ENCODE data around the gene MDK. TPM values are rescaled to one million over a fixed set of nuclear protein-coding genes. Genes with fewer than 3 reads are reported as not detected.
"Not testable (repeated sequence)": the region's sequence is repeated elsewhere in the genome, so short reads cannot be mapped to it uniquely, and the experiment has no call there.

The MDK gene
- total and polyA plus RNA-seq, 2 of the 13 experiments (the other 11 are each of a cell fraction or from before 2014, with no cell fraction given) = 312 to 407 TPM

- in situ Hi-C loops (cut with HindIII; ENCODE audit: extremely low pct_ligation_motif_present, low pct_unique_long_range_greater_than_20kb) = no loop called here
- ATAC-seq (no peak), DNase-seq (ENCODE audit: low spot score) (no peak), FAIRE-seq (no peak)
- ChIA-PET POLR2A (no interaction called here), CTCF (ENCODE audit: low intra/inter-chr PET ratio, low total read pairs) (no interaction called here)
- TF ChIP-seq ZBTB25 (CRISPR knock-in tag; IDR thresholded peaks at IDR 0.05) (no peak), PCBP1 (IDR thresholded peaks at IDR 0.05; ENCODE audit: borderline replicate concordance, low read depth, low read length) (no peak), SRF (IDR thresholded peaks at IDR 0.05; ENCODE audit: low read depth, low read length) (no peak), KLF11 (CRISPR knock-in tag; IDR thresholded peaks at IDR 0.05) (no peak), FOXP1 (IDR thresholded peaks at IDR 0.05) (no peak), FOXP1 (CRISPR knock-in tag; IDR thresholded peaks at IDR 0.05) (no peak), SMC3 (IDR thresholded peaks at IDR 0.05; ENCODE audit: low read length) (no peak), ZNF329 (CRISPR knock-in tag; IDR thresholded peaks at IDR 0.05; ENCODE audit: low read depth) (no peak), MAFG (CRISPR knock-in tag; IDR thresholded peaks at IDR 0.05) (no peak), ISX (CRISPR knock-in tag; conservative IDR thresholded peaks at IDR 0.05) (no peak), ZNF10 (CRISPR knock-in tag; IDR thresholded peaks at IDR 0.05; ENCODE audit: borderline replicate concordance, low read depth) (no peak), ZSCAN25 (CRISPR knock-in tag; IDR thresholded peaks at IDR 0.05) (no peak), ZNF564 (CRISPR knock-in tag; IDR thresholded peaks at IDR 0.05) (no peak)
- TF ChIP-seq, protein P1, sequence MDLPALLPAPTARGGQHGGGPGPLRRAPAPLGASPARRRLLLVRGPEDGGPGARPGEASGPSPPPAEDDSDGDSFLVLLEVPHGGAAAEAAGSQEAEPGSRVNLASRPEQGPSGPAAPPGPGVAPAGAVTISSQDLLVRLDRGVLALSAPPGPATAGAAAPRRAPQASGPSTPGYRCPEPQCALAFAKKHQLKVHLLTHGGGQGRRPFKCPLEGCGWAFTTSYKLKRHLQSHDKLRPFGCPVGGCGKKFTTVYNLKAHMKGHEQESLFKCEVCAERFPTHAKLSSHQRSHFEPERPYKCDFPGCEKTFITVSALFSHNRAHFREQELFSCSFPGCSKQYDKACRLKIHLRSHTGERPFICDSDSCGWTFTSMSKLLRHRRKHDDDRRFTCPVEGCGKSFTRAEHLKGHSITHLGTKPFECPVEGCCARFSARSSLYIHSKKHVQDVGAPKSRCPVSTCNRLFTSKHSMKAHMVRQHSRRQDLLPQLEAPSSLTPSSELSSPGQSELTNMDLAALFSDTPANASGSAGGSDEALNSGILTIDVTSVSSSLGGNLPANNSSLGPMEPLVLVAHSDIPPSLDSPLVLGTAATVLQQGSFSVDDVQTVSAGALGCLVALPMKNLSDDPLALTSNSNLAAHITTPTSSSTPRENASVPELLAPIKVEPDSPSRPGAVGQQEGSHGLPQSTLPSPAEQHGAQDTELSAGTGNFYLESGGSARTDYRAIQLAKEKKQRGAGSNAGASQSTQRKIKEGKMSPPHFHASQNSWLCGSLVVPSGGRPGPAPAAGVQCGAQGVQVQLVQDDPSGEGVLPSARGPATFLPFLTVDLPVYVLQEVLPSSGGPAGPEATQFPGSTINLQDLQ (CRISPR knock-in tag; IDR thresholded peaks at IDR 0.05) = no peak
- TF ChIP-seq, protein P2, sequence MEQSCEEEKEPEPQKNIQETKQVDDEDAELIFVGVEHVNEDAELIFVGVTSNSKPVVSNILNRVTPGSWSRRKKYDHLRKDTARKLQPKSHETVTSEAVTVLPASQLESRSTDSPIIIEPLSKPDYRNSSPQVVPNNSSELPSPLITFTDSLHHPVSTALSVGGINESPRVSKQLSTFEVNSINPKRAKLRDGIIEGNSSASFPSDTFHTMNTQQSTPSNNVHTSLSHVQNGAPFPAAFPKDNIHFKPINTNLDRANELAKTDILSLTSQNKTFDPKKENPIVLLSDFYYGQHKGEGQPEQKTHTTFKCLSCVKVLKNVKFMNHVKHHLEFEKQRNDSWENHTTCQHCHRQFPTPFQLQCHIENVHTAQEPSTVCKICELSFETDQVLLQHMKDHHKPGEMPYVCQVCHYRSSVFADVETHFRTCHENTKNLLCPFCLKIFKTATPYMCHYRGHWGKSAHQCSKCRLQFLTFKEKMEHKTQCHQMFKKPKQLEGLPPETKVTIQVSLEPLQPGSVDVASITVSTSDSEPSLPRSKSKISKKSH (CRISPR knock-in tag; IDR thresholded peaks at IDR 0.05; ENCODE audit: borderline replicate concordance) = no peak
- no peak overlapping the region for H3K4me3 ChIP-seq (replicated peaks in 1 of 3; ENCODE audit: insufficient read depth in 1 of 3, low read depth in 2 of 3, low read length in 3 of 3)
- no TSS peak for BruUV-seq (replicated peaks)
- no peak overlapping the region for H3K27ac ChIP-seq (ENCODE audit: extremely low read length, insufficient read depth, low read length)
- H3K27me3 ChIP-seq (ENCODE audit: control insufficient read depth in 1 of 2, insufficient read depth in 2 of 2, low read length in 2 of 2) = no peaks in the 10 kb centered on the region
- no peak overlapping the region for H3K9ac ChIP-seq (ENCODE audit: insufficient read depth, low read depth, low read length)
- 79% methylated on average over 6 of the region's 10 CpGs for WGBS (ENCODE audit: low lambda C conversion rate)
- H2AFZ ChIP-seq (ENCODE audit: low read length) = no peak overlapping the region
- no peak overlapping the region for H3K4me2 ChIP-seq (ENCODE audit: low read depth, low read length)
- peaks cover 1 to 14% of the 10 kb centered on the region in 2 experiments; a peak in 2 of 5 replicates for H3K36me3 ChIP-seq (replicated peaks in 1 of 2; ENCODE audit: control insufficient read depth in 1 of 2, insufficient read depth in 2 of 2, low read length in 2 of 2)
- intact Hi-C loops (cut with micrococcal nuclease; ENCODE audit: unreplicated experiment) = no loop called here
- H4K20me1 ChIP-seq (ENCODE audit: insufficient read depth, low read length) = no peaks in the 10 kb centered on the region
- H3K9me3 ChIP-seq (ENCODE audit: low read length) = no peaks in the 10 kb centered on the region
- H3K79me2 ChIP-seq (ENCODE audit: insufficient read depth, low read length) = no peaks in the 10 kb centered on the region
- peaks cover 15% of the 10 kb centered on the region for H3K4me1 ChIP-seq (ENCODE audit: insufficient read depth, low read length)
Observed at GRCh38 chr11:46372086-46372485, 9.4 kb upstream of the MDK start.

- FAIRE-seq; ATAC-seq; H3K9me3 ChIP-seq (ENCODE audit: low read length); H3K27me3 ChIP-seq (ENCODE audit: control insufficient read depth in 1 of 2, insufficient read depth in 2 of 2, low read length in 2 of 2); BruUV-seq (replicated peaks); POLR2A ChIA-PET; intact Hi-C loops (cut with micrococcal nuclease; ENCODE audit: unreplicated experiment); H3K79me2 ChIP-seq (ENCODE audit: insufficient read depth, low read length); DNase-seq (ENCODE audit: low spot score); H3K4me2 ChIP-seq (ENCODE audit: low read depth, low read length); H3K4me3 ChIP-seq (replicated peaks in 1 of 3; ENCODE audit: insufficient read depth in 1 of 3, low read depth in 2 of 3, low read length in 3 of 3); H3K9ac ChIP-seq (ENCODE audit: insufficient read depth, low read depth, low read length); H2AFZ ChIP-seq (ENCODE audit: low read length); CTCF ChIA-PET (ENCODE audit: low intra/inter-chr PET ratio, low total read pairs); in situ Hi-C loops (cut with HindIII; ENCODE audit: extremely low pct_ligation_motif_present, low pct_unique_long_range_greater_than_20kb); H3K27ac ChIP-seq (ENCODE audit: extremely low read length, insufficient read depth, low read length); H4K20me1 ChIP-seq (ENCODE audit: insufficient read depth, low read length): not testable (repeated sequence)
- peaks cover 15% of the 10 kb centered on the region for H3K4me1 ChIP-seq (ENCODE audit: insufficient read depth, low read length)
- peaks cover 1 to 14% of the 10 kb centered on the region in 2 experiments; a peak in 2 of 5 replicates for H3K36me3 ChIP-seq (replicated peaks in 1 of 2; ENCODE audit: control insufficient read depth in 1 of 2, insufficient read depth in 2 of 2, low read length in 2 of 2)
- 100% methylated on average over 3 of the region's 15 CpGs for WGBS (ENCODE audit: low lambda C conversion rate)
Observed at GRCh38 chr11:46372501-46372900, 9.0 kb upstream of the MDK start.

Measured in HepG2 (cell line).